Fibroblast of skin of abdomen (primary cell): ENCODE data around the gene VDR.
"Not testable (repeated sequence)": the region's sequence is repeated elsewhere in the genome, so short reads cannot be mapped to it uniquely, and the experiment has no call there.

Experiments
- DNase-seq: peaks from one replicate; pipeline ENCODE4 v3.0.0-alpha.2; 2013

The VDR gene

GRCh38 chr12:47812797-47813510 is 91.8 kb downstream of the VDR start:
- peak; percentile 94 for DNase-seq

GRCh38 chr12:47811581-47812484 is 93.0 kb downstream of the VDR start:
- peak; percentile 77 for DNase-seq

- no peak for DNase-seq
Measured at GRCh38 chr12:47811072-47811396, 93.8 kb downstream of the VDR start.

- not testable (repeated sequence) for DNase-seq
Measured at GRCh38 chr12:47809518-47809917, 95.3 kb downstream of the VDR start.

- no peak for DNase-seq
Measured at GRCh38 chr12:47808574-47809365, 96.0 kb downstream of the VDR start.

GRCh38 chr12:47808050-47808449 is 96.7 kb downstream of the VDR start:
- DNase-seq: peak; percentile 26

GRCh38 chr12:47807338-47807737 is 97.5 kb downstream of the VDR start:
- DNase-seq: no peak

- DNase-seq: no peak
Measured at GRCh38 chr12:47805417-47805816, 99.4 kb downstream of the VDR start.

GRCh38 chr12:47804171-47804570 is 100.6 kb downstream of the VDR start:
- no peak for DNase-seq

GRCh38 chr12:47803191-47803875 is 101.5 kb downstream of the VDR start:
- DNase-seq: no peak

- DNase-seq: no peak
Measured at GRCh38 chr12:47802312-47802711, 102.5 kb downstream of the VDR start.

GRCh38 chr12:47801904-47802246 is 102.9 kb downstream of the VDR start:
- DNase-seq: no peak

GRCh38 chr12:47801170-47801903 is 103.5 kb downstream of the VDR start:
- DNase-seq: no peak

GRCh38 chr12:47800582-47800981 is 104.2 kb downstream of the VDR start:
- no peak for DNase-seq

- DNase-seq: no peak
Measured at GRCh38 chr12:47799357-47799955, 105.3 kb downstream of the VDR start.

- DNase-seq: no peak
Measured at GRCh38 chr12:47798382-47798948, 106.3 kb downstream of the VDR start.

- no peak for DNase-seq
Measured at GRCh38 chr12:47797441-47797840, 107.4 kb downstream of the VDR start.

GRCh38 chr12:47795814-47796411 is 108.9 kb downstream of the VDR start:
- DNase-seq: no peak

GRCh38 chr12:47795121-47795813 is 109.5 kb downstream of the VDR start:
- no peak for DNase-seq

- DNase-seq: no peak
Measured at GRCh38 chr12:47794679-47795078, 110.1 kb downstream of the VDR start.
